HG02588 (cell line): ENCODE measurements around the gene OXCT1.
"Not testable (repeated sequence)": the region's sequence is repeated elsewhere in the genome, so short reads cannot be mapped to it uniquely, and the experiment has no call there.

Source experiments
- ATAC-seq: cut with Tn5 transposase; IDR thresholded peaks from one replicate; pipeline ENCODE4 v1.9.1; 2021; ENCODE audit warnings: mild to moderate bottlenecking, moderate library complexity; ENCODE audit not compliant: unreplicated experiment

OXCT1 gene

GRCh38 chr5:41831155-41831554 lies 39.1 kb downstream of the OXCT1 start:
- ATAC-seq, result peak; percentile 66

- ATAC-seq, result no peak
These were observed 42.4 kb downstream of the OXCT1 start for GRCh38 chr5:41827792-41828191.

DNA sequence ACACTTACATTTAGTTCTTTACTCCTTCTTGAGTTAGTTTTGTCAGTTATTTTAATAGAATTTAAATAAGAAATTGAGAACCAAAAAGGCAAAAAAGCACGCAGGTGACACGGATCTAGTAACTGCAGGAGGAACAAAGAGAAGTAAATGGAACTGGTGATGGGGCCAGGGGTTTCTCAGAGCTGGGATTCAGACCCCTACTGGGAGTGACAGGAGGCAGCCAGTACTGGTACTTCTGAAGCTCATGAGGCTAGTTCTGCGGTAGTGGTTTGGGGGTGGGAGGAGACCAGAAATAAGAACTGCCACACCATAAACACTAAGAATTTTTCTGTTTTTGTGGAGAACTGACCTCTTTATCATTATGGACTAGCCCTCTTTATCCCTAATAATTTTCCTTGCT lies 48.2 kb downstream of the OXCT1 start:
- no peak for ATAC-seq

- ATAC-seq, result no peak
These were observed 49.2 kb downstream of the OXCT1 start for GRCh38 chr5:41821051-41821450.

- ATAC-seq, result no peak
These were observed 50.1 kb downstream of the OXCT1 start for GRCh38 chr5:41820150-41820549.

GRCh38 chr5:41817625-41818301 lies 52.5 kb downstream of the OXCT1 start:
- ATAC-seq, result no peak

- no peak for ATAC-seq
These were observed 54.5 kb downstream of the OXCT1 start for GRCh38 chr5:41815663-41816229.

- ATAC-seq, result no peak
These were observed 55.0 kb downstream of the OXCT1 start for GRCh38 chr5:41815261-41815660.

DNA sequence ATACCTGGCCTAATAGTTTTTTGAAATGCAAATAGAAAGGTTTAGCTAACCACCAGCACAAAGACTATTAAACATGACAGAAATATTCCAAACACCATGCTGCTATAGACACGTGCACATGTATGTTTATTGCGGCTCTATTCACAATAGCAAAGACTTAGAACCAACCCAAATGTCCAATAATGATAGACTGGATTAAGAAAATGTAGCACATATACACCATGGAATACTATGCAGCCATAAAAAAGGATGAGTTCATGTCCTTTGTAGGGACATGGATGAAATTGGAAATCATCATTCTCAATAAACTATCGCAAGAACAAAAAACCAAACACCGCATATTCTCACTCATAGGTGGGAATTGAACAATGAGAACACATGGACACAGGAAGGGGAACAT lies 55.9 kb downstream of the OXCT1 start:
- not testable (repeated sequence) for ATAC-seq

DNA sequence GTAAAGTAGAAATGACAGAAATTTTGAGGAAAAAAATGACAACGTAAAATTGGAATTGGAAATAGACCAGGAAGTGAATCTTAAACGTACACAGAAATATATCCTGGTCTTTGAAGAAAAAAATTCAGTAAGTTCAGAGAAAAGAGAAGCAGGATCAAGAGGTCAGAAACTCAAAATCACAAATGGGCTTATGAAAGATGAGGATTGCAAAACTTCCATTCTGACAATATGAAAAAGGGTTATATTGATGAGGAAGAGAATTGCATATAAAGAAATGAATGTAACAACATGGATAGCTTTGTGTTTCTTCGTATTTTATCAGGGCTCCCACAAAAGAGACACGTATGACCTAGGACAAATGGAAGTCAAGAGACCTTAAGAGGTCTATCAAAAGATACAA lies 58.1 kb downstream of the OXCT1 start:
- no peak for ATAC-seq

DNA sequence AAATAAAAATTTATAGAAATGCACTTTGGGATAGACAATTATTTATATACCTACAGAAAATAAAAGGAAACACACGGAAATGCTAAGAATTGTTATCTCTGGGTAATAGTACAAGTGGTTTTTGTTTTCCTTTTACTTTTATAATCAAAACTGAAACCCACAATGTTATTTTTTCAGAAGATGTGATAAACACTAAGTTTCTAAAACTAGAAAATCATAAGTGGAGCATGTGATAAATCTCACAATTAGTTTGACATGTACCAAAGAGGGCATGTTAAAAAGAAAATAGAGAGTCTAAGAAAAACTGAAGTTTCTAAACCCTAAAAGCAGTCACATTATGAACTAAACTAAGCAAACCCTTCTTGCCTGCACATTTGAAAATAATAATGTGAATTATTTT lies 61.1 kb downstream of the OXCT1 start:
- peak; percentile 55 for ATAC-seq

DNA sequence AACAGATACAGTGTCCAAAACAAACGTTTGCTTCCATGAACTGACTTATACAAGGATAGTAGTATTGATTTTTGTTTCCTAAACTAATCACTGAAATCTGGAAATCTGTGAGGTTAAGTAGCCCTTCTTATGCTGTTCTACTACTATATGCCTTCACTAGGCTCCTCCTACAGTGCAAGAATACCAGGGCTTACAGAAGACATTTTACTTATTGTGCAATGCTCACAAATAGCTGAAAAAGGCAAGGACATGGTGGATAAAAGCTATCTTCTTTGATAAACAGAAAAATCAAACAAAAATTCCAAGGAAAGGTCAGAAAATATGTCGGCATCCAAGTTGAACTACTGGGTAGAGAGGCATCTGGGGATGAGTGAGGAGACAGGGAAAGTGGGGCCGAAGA lies 61.9 kb downstream of the OXCT1 start:
- no peak for ATAC-seq

GRCh38 chr5:41797662-41798061 lies 72.6 kb downstream of the OXCT1 start:
- no peak for ATAC-seq

GRCh38 chr5:41796061-41796460 lies 74.2 kb downstream of the OXCT1 start:
- no peak for ATAC-seq

DNA sequence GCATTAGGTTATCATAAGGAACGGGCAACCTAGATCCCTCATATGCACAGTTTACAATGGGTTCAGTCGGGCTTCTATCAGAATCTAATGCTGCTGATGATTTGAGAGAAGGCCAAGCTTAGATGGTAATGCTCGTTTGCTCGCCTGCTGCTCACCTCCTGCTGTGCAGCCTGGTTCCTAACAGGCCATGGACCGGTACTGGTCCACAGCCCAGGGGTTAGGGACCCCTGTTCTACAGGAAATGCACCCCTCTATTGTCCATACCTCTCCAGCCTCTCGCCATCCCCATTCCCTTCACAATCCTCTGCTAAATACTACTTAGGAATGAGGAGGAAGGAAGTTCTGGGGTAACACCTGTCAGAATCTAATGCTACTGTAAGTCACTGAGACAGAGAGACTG lies 75.1 kb downstream of the OXCT1 start:
- ATAC-seq, result no peak

- ATAC-seq, result no peak
These were observed 75.8 kb downstream of the OXCT1 start for GRCh38 chr5:41794471-41794870.

GRCh38 chr5:41793141-41793770 lies 77.0 kb downstream of the OXCT1 start:
- ATAC-seq, result no peak

GRCh38 chr5:41790038-41790776 lies 80.0 kb downstream of the OXCT1 start:
- ATAC-seq, result no peak

- no peak for ATAC-seq
These were observed 80.8 kb downstream of the OXCT1 start for GRCh38 chr5:41789434-41789833.

DNA sequence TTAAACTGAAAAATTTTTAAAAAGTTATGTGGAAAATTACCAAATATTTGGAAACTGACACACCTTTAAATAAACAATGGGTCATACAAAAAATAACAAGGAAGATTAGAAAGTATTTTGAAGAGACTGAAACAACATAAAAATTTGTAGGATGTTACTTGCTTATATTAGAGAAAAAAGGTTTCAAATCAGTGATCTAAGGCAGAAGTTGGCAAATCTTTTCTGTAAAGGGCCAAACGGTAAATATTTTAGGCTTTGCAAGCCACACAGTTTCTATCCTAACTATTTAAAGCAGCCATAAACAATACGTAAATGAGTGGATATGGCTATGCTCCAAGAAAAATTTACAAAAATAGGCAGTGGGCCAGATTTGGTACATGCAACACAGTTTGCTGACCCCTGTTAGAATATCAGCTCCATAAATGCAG lies 81.3 kb downstream of the OXCT1 start:
- no peak for ATAC-seq

DNA sequence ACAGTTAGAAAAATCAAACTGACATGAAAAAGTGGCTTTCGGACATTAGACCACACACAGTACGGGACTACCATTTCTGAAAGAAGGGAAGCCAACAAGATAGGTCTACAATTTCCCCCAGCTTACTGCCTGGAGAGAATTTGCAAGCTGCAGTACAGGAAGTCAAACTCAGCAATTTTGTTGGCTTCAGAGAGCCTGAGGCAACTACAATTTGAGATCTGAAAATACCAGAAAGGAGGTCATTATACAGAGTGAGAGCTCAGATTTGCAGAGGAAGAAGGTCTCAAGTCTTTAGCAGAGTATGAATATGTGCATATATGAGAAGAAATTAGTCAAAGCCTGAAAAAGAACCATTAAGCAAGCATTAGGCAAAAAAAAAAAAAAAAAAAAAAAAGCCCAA lies 83.0 kb downstream of the OXCT1 start:
- no peak for ATAC-seq

DNA sequence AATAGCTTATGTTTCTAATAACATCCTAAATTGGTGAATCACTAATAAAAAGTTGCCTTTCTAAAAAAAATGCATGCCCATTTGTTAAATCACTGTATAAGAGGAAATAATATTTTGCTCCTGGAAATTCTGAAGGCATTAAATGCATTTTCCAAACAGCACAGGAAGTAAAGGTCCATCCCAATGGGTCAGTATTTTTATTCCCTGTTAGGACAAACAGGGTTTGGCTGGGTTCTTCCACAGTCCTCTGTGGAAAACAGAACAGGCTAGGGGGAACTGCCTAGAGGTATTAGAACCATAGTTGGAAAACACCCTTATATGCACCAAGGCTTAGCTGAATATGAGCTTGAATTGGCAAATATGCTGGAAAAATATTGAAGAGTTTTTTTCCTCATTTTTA lies 85.2 kb downstream of the OXCT1 start:
- ATAC-seq, result no peak
